Activated CD8-positive, alpha-beta T cell treated with anti-CD3 and anti-CD28 coated beads, Interleukin-2, amount 10 ng/mL, durations not matched to agents 7 days and 5 days (primary cell): ENCODE results near the gene KAZN. TPM values are rescaled to one million over a fixed set of nuclear protein-coding genes. Genes with fewer than 3 reads are reported as not detected.

Experiments used
- ATAC-seq: fragments of 150-1000 bp; cut with Tn5 transposase; one replicate; pipeline ENCODE4 v1.10.0; 2021; ENCODE audit warnings: moderate library complexity
- CTCF ChIA-PET: fragments of 350-600 bp; sonication (Branson Sonifier 250); formaldehyde crosslinking; loops from one replicate; lab custom pipeline; 2021; ENCODE audit warnings: antibody characterized with exemption; lab: Charles Lee
- POLR2A ChIA-PET: fragments of 350-600 bp; sonication (Branson Sonifier 250); formaldehyde crosslinking; loops from one replicate; lab custom pipeline; 2021; ENCODE audit warnings: antibody characterized with exemption; lab: Charles Lee
- DNase-seq: peaks from one replicate; pipeline ENCODE4 v3.0.0-alpha.2; 2020
- H3K27ac Mint-ChIP-seq: one replicate; pipeline ENCODE4 v1.8.0; 2021; ENCODE audit warnings: mild to moderate bottlenecking, mixed read lengths
- H3K27me3 Mint-ChIP-seq: one replicate; pipeline ENCODE4 v1.8.0; 2021; ENCODE audit warnings: low read depth, mixed read lengths
- H3K36me3 Mint-ChIP-seq: one replicate; pipeline ENCODE4 v1.8.0; 2021; ENCODE audit warnings: low read depth, mixed read lengths
- H3K4me1 Mint-ChIP-seq: one replicate; pipeline ENCODE4 v1.8.0; 2021; ENCODE audit warnings: low read depth, mixed read lengths
- H3K4me3 Mint-ChIP-seq: one replicate; pipeline ENCODE4 v1.8.0; 2021; ENCODE audit warnings: mild to moderate bottlenecking, mixed read lengths
- H3K9me3 Mint-ChIP-seq: one replicate; pipeline ENCODE4 v1.8.0; 2022; ENCODE audit warnings: mixed read lengths; ENCODE audit not compliant: insufficient read depth
- total RNA-seq, 2 experiments: library from RNA; stranded (reverse); gene quantifications; one replicate each; pipeline ENCODE4 v1.2.3, GENCODE V29; 2021

KAZN gene
- total RNA-seq: 1 to 10 TPM; 1.1 to 1.7 TPM

DNA sequence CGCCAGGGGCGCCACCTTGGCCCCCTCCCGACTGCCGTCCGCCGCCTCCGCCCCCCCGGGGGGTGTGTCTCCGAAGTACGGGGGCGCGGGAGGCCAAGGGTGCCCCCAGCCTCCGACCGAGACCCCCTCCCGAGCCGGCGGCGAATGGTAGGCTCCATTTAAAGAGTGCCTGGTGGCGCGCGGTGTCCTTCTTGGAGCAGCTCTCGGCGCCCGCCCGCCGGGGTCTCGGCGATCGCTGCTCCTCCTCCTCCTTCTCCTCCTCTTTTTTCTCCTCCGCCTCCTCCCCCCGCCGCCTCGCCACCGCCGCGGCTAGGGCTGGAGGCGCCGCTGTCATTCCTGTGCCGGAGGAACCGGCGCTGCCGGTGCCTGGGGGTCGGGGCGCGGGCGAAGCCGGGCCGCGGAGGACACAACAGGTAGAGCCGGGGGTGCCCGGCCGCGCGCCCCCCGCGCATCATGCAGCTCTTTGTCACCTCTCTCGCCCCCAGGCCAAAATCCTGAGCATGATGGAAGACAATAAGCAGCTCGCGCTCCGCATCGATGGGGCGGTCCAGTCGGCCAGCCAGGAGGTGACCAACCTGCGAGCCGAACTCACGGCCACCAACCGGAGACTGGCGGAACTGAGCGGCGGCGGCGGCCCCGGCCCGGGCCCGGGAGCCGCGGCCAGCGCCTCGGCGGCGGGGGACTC, at the start of gene KAZN:
Gene KAZN, plus strand, starts transcription at position 188 of the 685 bp plus-strand sequence.
- Mint-ChIP-seq H3K27ac (no peak within 1 kb of the TSS), H3K27me3 (peaks cover 48% of the 10 kb centered on the region), H3K4me3 (no peak within 1 kb of the TSS), H3K36me3 (no peaks in the 10 kb centered on the region), H3K9me3 (no peaks in the 10 kb centered on the region), H3K4me1 (no peaks in the 10 kb centered on the region)
- ATAC-seq (no peak), DNase-seq (no peak)
- ChIA-PET CTCF (no interaction called here), POLR2A (no interaction called here)

DNA sequence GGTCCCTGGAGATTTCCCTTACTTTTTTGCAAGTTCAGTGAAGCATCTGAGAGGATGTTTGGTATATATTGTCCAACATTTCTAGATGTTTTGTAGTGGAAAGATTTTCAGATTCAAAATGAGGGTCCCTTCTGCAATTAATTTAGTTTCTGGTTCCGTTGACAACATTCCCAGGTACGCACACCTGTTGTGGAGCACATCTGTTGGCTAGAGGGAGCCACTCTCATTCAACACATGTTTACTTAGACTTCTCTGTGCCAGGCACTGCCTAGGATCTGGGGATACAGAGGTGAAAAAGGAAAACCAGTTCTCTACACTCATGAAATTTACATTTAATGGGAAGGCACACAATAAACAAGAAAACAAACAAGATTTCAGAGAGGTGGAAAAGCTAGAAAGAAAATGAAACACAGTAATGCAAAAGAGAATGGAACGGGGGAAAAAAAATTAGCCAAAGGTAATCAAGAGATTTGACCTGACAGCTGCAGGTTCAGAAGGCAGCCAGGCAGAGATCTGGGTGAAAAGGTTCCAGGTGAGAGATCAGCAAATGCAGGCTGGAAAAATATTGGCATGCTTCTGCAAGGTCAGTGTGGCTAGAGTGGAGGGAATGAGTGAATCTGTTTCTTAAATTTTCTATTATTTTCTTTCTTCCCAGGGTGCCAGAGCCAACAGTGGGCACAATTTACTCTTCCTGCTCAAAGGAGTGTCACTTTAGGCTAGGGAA, 48.4 kb upstream of the KAZN start:
- DNase-seq: no peak
- Mint-ChIP-seq H3K27ac (no peak overlapping the region), H3K9me3 (no peaks in the 10 kb centered on the region), H3K4me1 (no peaks in the 10 kb centered on the region), H3K4me3 (no peak overlapping the region), H3K27me3 (no peaks in the 10 kb centered on the region), H3K36me3 (no peaks in the 10 kb centered on the region)
- ChIA-PET POLR2A (no interaction called here), CTCF (no interaction called here)
- no peak for ATAC-seq

DNA sequence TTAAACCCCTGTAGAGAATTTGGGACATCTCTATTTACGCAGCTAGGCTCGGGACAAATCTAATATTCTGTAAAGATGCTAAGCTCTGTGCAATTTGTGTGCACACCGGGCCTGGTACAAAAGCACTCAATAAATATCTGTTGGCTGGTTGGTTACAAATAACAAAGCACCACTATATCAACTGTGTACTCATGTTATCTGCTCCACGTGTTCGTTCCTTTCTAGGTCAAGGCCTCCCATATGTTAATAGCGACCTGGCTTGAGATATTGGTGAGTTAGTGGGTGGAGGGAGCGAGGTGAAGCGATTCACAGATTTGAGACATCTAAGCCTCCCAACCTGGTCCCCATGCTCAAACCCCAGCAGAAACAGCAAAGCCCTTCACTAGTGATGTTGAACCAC, 47.1 kb upstream of the KAZN start:
- CTCF ChIA-PET: no interaction called here
- H3K36me3 Mint-ChIP-seq: no peaks in the 10 kb centered on the region
- no peak overlapping the region for H3K4me3 Mint-ChIP-seq
- no peak for ATAC-seq
- POLR2A ChIA-PET: no interaction called here
- no peaks in the 10 kb centered on the region for H3K9me3 Mint-ChIP-seq
- H3K27me3 Mint-ChIP-seq: no peaks in the 10 kb centered on the region
- H3K4me1 Mint-ChIP-seq: no peaks in the 10 kb centered on the region
- DNase-seq: no peak
- H3K27ac Mint-ChIP-seq: no peak overlapping the region

DNA sequence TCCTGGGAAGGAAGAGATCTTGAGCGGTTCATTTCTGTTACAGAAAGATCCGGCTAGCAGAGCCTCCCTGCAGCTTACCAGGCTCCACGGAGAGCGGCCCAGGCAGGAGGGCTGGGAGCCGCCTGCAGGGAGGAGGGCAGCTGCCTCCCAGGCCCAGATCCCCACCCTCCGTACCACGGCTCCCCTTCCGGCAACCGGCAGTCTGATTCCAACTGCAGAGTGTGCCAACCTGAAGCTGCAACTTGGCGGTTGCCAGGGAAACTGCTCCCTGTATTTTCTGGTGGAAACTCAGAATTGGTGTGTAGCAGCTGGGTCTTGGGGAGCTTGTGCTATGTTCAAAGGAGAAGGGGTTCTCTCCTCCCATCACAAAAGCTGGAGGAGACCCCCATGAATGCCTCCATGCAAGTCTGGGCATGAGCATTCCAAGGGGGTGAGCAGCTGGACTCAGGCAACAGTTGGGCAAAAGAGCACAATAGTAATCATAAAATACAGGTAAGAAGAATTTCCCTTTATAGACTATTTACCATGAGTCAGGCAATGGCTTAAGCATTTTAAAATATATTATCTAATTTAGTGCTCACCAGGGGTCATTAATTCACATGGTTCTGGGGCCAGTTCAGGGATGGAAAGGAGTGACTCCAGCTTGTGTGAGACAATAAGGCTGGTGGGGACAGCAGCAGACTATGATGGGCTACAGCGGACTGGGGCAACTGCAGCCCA, 46.1 kb upstream of the KAZN start:
- CTCF ChIA-PET: no interaction called here
- no peak overlapping the region for H3K27ac Mint-ChIP-seq

DNA sequence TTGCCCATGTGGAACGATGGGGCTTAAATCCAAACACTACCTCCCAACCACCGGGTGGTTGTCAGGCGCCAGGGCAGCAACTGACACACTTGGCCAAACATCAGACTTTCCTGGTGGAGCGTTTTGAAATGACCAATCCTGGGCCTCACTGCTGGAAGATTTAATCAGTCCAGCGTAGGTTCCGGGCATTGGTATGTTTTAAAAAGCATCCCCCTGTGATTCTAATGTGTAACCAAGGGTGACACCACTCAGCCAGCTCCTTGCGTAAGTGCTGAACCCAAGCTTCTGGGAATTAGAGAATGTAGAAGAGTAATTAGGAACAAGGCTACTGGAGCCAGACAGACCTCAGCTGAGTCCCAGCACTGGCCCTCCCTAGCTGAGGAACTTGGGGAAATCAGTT, 44.8 kb upstream of the KAZN start:
- no peak overlapping the region for H3K4me3 Mint-ChIP-seq
- ChIA-PET CTCF (no interaction called here), POLR2A (no interaction called here)
- no peaks in the 10 kb centered on the region for H3K9me3 Mint-ChIP-seq
- H3K27ac Mint-ChIP-seq: no peak overlapping the region
- no peaks in the 10 kb centered on the region for H3K4me1 Mint-ChIP-seq
- H3K27me3 Mint-ChIP-seq: no peaks in the 10 kb centered on the region
- ATAC-seq (no peak), DNase-seq (no peak)
- no peaks in the 10 kb centered on the region for H3K36me3 Mint-ChIP-seq

More for the DNA sequence above, 46.1 kb upstream of the KAZN start:
- no peaks in the 10 kb centered on the region for H3K9me3 Mint-ChIP-seq
- POLR2A ChIA-PET: no interaction called here
- no peaks in the 10 kb centered on the region for H3K4me1 Mint-ChIP-seq
- H3K4me3 Mint-ChIP-seq: no peak overlapping the region
- DNase-seq: no peak
- no peak for ATAC-seq
- no peaks in the 10 kb centered on the region for H3K27me3 Mint-ChIP-seq
- no peaks in the 10 kb centered on the region for H3K36me3 Mint-ChIP-seq

DNA sequence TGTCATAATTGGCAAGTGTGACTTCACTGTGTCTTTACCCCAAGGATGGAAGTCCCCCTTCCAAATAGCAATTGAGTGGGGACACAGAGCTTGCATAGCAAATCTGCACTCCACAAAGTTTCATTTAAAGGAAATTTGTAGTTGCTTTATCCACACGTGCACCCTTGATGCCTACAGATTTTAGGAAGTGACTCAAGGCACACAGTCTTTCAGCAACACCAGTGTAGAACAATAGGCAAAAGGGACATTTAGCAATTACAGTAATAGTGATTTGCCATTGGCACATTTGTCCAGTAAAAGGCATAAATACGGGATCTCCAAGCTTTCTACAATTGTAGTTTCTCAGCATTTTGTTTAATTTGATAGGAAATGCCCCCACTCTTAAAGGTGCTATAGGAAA, 43.4 kb upstream of the KAZN start:
- ATAC-seq: no peak
- Mint-ChIP-seq H3K27me3 (no peaks in the 10 kb centered on the region), H3K9me3 (no peaks in the 10 kb centered on the region), H3K4me3 (no peak overlapping the region), H3K36me3 (no peaks in the 10 kb centered on the region), H3K27ac (no peak overlapping the region), H3K4me1 (no peaks in the 10 kb centered on the region)
- POLR2A ChIA-PET: no interaction called here
- DNase-seq: no peak
- CTCF ChIA-PET: no interaction called here

DNA sequence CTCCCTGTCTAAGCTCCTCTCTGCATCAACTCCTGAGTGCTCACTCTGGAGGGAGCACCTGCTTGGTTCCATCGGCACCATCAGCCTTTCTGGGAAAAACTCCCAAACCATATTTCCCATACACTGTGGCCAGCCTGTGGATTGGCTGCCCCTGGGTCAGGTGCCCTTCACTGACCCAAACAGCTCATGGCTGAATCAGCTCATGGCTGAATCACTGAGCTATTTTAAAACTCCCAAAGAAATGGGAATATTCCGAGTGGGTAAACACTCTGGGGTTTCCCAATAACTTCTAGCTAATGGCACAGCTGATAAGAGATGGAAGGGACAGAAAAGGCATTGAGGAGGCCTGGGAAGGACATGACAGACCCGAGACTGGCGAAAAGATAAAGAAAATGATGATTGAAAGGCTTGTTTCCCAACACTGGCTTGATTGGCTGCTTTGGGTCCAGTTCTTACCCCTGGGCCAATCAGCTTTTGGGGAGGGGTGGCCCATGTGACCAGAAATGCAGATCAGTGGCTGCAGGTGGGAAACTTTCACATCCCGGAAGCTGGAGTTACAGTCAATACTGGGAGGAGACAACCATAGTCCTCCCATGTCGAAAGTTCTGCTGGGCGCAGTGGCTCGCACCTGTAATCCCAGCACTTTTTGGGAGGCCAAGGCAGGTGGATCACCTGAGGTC, 37.3 kb upstream of the KAZN start:
- H3K4me3 Mint-ChIP-seq: no peak overlapping the region
- no peaks in the 10 kb centered on the region for H3K27me3 Mint-ChIP-seq
- H3K27ac Mint-ChIP-seq: no peak overlapping the region
- ATAC-seq (no peak), DNase-seq (no peak)
- POLR2A ChIA-PET: no interaction called here
- CTCF ChIA-PET: no interaction called here
- H3K4me1 Mint-ChIP-seq: no peaks in the 10 kb centered on the region
- H3K9me3 Mint-ChIP-seq: no peaks in the 10 kb centered on the region
- H3K36me3 Mint-ChIP-seq: no peaks in the 10 kb centered on the region

DNA sequence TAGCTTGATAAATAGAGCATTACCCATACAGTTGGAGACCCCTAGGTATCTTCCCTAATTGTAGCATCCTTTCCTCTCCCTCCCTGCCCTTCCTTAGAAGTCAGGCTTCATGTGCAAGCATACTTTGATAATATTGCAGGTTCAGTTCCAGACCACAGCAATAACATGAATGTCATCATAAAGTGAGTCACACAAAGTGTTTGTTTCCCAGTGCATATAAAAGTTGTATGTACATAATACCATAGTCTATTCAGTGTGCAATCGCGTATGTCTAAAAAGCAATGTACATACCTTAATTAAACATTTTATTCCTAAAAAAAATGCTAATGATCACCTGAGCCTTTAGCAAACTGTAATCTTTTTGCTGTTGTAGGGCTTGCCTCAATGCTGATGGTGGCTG, 33.4 kb upstream of the KAZN start:
- ATAC-seq (no peak), DNase-seq (no peak)
- Mint-ChIP-seq H3K9me3 (no peaks in the 10 kb centered on the region), H3K27ac (no peak overlapping the region), H3K36me3 (no peaks in the 10 kb centered on the region), H3K4me1 (no peaks in the 10 kb centered on the region), H3K4me3 (no peak overlapping the region), H3K27me3 (no peaks in the 10 kb centered on the region)
- ChIA-PET CTCF (no interaction called here), POLR2A (no interaction called here)

DNA sequence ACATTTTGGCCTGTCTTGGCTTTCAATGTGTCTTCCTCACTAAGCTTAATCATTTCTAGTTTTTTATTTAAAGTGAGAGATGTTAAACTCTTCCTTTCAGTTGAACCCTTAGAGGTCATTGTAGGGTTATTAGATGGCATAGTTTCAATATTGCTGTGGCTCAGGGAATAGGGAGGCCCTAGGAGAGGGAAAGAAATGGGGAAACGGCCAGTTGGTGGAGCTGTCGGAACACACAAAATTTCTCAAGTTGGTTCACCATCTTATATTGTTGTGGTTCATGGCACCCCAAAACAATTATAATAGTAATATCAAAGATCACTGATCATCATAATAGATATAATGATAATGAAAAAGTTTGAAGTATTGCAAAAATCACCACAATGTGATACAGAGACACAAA, 31.4 kb upstream of the KAZN start:
- Mint-ChIP-seq H3K9me3 (no peaks in the 10 kb centered on the region), H3K27me3 (no peaks in the 10 kb centered on the region), H3K36me3 (no peaks in the 10 kb centered on the region), H3K27ac (no peak overlapping the region), H3K4me1 (no peaks in the 10 kb centered on the region), H3K4me3 (no peak overlapping the region)
- DNase-seq: no peak
- no peak for ATAC-seq
- ChIA-PET POLR2A (no interaction called here), CTCF (no interaction called here)

DNA sequence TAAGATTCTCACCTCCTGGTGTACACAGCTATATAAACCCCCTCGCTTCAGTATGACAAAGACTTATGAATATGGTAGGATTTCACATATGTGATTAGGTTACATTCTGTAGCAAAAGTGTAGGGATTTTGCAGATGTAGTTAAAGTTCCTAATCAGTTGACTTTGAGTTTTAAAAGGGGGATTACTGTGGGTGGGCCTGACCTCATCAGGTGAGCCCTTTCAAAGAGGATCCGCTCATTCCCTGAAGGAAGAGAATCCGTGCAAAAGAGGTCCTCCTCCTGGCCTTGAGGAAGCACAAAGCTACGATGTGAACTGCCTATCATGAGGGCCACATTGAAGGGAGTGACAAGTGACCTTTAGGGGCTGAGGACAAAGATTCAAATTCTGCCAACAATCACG, 30.6 kb upstream of the KAZN start:
- no peaks in the 10 kb centered on the region for H3K36me3 Mint-ChIP-seq
- POLR2A ChIA-PET: no interaction called here
- H3K27ac Mint-ChIP-seq: no peak overlapping the region
- CTCF ChIA-PET: no interaction called here
- no peaks in the 10 kb centered on the region for H3K9me3 Mint-ChIP-seq
- no peaks in the 10 kb centered on the region for H3K27me3 Mint-ChIP-seq
- ATAC-seq: no peak
- H3K4me3 Mint-ChIP-seq: no peak overlapping the region
- DNase-seq: no peak
- no peaks in the 10 kb centered on the region for H3K4me1 Mint-ChIP-seq

DNA sequence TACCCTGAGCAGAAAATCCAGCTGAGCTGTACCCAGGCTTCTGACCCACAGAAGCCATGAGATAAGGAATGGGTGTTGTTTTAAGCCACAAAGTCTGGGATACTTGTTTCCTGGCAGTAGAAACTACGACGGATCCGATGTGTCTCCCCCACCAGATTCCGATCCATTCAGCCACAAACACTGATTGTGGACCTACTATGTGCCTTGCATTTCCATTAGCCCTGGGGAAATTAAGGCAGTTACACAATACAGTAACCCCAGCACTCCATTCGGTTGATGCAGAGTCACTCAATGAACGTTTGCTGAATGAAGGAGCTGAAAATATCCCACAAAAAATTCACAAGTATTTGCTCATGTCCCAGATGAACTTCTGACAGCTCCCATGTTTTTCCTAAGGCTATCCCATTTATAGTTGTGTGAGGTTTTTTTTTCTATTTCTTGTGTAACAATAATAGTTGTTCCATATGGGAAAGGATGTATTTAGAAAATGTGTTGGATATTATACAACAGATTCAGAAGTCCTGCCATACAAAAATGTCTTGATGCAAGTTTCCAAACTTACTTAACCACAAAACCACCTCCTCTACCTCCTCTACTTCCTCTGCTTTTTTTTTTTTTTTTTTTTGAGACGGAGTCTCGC, 29.6 kb upstream of the KAZN start:
- DNase-seq (no peak), ATAC-seq (no peak)
- H3K27ac Mint-ChIP-seq: no peak overlapping the region
- ChIA-PET CTCF (no interaction called here), POLR2A (no interaction called here)
- no peaks in the 10 kb centered on the region for H3K4me1 Mint-ChIP-seq
- no peaks in the 10 kb centered on the region for H3K27me3 Mint-ChIP-seq
- no peak overlapping the region for H3K4me3 Mint-ChIP-seq
- no peaks in the 10 kb centered on the region for H3K9me3 Mint-ChIP-seq
- H3K36me3 Mint-ChIP-seq: no peaks in the 10 kb centered on the region
